Measurements from ENCODE around the gene TGFBR2.
"Not testable (repeated sequence)": the region's sequence is repeated elsewhere in the genome, so short reads cannot be mapped to it uniquely, and the experiment has no call there.

TGFBR2 gene

GRCh38 chr3:30619318-30619717 is 12.9 kb downstream of the TGFBR2 start:
- no peak for DNase-seq (ENCODE audit: low read depth)

GRCh38 chr3:30620402-30621360 is 14.3 kb downstream of the TGFBR2 start:
- no peak for DNase-seq (ENCODE audit: low read depth)

- DNase-seq (ENCODE audit: low read depth), result no peak
Observed at GRCh38 chr3:30621576-30621975, 15.2 kb downstream of the TGFBR2 start.

DNA sequence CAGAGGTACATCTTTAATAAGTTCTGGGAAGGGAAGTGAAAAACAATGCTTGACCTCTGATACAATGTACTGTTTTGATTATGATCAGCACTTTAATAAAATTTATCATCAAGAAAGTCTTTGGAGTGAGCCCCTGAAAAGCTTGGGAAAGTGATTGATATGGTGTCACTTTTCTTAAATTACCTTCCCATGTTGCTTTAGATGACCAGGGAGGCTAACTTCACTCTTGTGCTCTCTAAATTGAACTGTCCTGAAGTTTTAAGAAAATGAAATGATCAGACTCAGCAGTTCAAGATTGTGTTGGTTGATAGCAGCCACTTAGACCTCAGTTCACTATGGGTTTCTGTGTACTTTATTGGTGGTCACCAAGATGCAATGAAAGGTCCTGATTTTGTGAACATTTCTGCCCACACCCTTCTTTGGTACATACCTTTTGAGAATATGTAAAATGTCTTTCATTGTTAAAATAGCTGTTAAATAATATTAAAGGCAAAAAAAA is 15.7 kb downstream of the TGFBR2 start:
- DNase-seq (ENCODE audit: low read depth), result no peak

DNA sequence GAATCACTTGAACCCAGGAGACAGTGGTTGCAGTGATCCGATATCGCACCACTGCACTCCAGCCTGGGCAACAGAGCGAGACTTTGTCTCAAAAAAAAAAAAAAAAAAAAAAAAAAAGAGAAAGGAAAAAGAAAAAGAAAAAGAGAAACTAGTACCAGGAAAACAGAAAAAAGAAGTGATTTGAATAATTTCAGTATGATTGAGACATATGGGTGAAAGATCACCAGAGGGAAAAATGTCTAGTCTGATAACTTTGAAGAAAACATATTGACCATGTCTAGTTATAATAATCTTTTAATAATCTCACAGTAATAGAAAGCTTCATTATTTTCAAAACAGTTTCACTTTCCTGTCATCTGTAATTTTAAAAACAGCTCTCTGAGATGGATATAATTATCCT is 16.4 kb downstream of the TGFBR2 start:
- no peak for DNase-seq (ENCODE audit: low read depth)

DNA sequence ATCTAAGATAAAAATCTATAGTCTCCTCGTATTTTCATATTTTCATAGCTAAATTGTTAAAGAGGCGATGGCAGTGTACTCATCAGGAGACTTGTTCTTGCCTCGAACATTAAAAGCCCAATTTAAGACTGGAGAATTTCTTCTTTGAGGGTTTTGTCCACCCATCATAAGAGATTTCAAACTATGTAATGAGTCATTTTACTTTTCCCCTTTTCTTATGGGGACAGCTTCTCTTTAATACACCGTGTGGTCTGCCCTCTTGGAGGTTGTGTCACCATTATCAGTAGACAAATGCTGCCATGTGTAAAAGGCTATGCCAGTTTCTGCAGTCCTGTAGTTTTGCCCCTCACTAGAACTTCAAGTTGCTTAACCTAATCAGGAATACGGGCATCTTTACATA is 16.9 kb downstream of the TGFBR2 start:
- peak; percentile 78 for DNase-seq (ENCODE audit: low read depth)

GRCh38 chr3:30624480-30624879 is 18.1 kb downstream of the TGFBR2 start:
- DNase-seq (ENCODE audit: low read depth), result not testable (repeated sequence)

- DNase-seq (ENCODE audit: low read depth), result peak; percentile 78
Observed at GRCh38 chr3:30625541-30626438, 19.4 kb downstream of the TGFBR2 start.

DNA sequence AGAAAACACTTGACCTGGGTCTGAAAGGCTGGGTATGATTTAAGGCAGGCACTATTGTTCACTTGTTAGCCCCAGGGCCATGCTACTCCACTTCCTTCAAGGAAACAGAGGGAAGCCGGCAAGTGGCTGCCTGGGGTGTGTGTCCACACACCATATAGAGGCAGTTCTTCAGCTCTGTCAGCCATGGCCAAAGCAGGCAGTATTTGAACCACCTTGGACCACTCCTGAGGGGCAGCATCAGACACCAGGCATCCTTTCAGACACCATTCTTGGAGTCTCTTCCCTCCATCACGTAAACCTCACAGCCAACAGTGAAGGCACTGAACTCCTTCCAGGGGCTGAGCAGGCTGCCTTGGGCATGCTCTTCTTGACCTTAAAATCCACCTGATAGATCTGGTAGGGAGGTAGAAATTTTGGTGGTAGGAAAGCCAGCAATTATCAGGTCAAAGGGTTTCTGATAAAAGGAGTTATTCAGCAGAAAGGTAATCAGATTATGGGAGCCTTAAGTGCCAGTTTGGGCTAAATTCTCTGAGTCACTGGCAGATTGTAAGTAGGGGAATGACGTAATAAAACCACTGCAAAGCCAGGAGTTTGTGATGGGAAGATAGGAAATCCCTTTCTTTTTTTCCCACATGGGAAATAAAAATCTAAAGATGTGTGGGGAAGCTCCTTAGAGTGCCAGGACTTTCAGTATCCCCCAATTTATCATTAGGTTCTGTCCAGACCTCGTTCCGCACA is 20.2 kb downstream of the TGFBR2 start:
- peak; percentile 77 for DNase-seq (ENCODE audit: low read depth)

DNA sequence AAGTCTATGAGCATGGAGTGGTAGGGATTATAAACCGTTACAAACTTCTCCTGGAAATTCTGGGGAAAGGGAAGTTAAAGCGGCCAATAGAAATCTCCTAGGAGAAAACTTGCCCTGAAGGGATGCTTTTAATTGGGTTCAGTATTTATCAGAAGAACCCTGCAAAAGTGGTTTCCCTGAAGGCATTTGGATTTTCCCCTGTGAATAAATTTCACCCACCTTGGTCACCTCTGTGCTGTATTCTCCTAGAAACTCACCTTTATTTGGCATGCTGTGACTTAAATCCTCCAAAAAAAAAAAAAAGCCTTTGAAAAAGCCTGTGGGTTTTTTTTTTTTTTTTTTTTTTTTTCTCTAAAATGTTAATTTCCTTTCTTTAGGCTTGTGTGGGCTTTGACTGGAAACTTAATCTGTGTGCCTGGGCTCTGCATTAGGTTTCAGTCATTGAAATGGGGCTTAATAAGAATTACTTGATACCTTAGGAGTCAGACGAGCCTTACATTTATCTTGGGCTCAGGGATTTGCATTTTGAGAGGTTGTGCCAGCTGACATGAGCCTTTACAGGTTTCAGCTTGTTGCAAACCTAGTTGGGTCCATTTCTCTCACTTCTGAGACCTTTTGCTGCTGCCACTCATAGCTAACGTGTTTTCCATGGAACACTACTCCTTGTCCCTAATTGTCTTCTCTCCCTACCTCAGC is 22.0 kb downstream of the TGFBR2 start:
- no peak for DNase-seq (ENCODE audit: low read depth)

DNA sequence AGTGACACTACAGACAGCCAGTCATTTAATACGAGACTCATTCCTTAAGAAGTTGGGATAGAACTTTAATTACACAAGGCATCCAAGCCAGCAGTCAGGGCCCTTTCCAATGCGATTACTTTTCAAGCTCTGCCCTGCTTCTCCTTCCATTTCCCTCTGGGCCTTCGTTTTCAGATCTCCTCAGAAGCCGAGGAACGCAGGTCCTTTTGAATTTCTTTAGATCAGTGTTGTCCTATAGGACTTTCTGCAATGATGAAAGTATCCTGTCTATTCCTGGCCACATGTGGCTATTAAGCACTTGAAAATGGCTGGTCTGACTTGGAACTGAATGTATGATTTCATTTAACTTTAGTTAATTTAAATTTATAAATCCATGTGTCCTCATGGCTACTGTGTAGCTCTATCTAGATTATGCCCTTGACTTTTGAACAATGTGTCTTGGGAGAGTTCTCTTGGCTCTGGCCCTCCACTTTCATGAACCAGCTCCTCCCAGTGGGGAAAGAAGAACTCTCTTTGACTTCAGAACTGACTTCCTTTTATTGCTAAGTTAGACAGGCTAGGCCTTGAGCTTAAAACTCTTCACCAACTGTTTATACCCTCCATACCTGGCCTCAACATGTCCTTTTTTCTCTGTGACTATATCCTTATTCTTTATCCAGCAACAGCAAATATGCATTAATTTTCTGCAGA is 22.6 kb downstream of the TGFBR2 start:
- DNase-seq (ENCODE audit: low read depth), result no peak

GRCh38 chr3:30629746-30630145 is 23.3 kb downstream of the TGFBR2 start:
- DNase-seq (ENCODE audit: low read depth), result no peak

DNA sequence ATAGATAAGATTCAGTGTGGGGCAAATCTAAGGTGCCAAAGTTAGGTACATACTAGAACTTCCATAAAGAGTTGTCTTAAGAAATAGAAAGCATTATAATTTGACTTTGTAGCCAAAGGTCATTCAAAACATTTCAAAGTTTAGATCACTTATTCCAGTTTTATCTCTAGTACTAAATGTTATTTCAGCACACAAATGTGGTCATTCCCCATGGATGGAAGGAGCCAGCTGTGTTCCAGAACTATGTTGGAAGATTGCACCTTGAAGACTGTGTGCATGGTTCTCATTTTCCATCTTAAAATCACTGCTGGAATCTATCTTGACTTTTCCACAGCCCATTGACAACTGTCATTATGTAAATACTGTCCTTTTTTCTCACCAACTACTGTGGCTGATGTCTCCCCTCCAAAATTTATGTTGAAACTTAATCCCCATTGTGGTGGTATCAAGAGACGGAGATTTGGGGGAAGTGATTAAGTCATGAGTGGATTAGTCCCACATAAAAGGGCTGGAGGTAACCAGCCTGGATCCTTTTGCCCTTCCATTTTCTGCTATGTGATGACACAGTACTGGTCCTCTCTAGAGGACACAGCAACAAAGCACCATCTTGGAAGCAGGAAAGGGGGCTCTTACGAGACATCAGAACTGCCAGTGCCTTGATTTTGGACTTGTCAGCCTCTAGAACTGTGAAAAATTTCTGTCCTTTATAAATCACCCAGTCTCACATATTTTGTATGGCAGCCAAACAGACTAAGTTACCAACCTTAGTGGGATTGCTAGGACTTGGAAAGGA is 24.0 kb downstream of the TGFBR2 start:
- DNase-seq (ENCODE audit: low read depth), result peak; percentile 32

DNA sequence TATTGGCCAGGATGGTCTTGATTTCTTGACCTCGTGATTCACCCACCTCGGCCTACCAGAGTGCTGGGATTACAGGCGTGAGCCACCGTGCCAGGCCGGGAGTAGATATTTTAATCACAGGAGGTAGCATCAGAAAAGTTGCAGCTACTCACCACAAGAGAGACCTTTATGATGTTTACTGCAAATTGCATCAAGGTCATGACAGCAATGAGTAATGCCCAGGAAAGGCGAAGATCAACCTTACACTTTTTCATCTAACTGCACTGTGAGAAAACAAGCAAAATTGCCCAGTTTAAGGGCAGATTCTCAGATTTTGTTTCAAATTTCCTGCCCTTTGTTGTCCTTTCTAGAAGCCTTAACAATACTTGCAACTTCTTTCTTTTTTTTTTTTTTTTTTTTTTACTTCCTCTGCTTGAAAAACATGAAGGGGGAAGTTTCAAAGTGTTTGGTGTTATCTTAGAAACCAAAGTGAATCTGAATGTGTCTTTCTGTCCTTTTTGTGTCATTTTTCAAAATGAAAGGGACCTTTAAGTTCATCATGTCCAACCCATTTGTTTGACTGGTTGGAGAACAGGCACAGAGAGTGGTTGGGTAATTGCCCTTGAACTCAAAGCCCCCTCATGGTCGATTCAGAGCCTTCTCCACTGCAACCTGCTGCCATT is 25.0 kb downstream of the TGFBR2 start:
- peak; percentile 40 for DNase-seq (ENCODE audit: low read depth)

DNA sequence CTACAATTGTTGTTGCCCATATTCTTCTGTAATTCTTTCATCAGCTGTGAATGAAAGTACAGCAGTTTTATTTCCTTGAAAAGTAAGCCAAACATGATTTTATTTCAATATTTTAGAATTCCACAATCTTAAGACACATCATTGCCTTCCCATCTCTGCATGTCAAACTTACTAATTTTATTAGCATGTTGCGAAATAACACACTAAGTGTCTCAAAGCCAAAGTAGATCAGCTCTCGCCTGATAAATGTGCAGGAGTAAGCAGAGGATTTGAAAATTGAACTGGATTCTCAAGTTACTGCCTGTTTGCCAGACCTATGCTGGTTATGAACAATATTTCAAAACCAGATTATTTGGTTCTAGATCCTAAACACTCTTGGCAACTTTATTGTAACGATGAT is 25.7 kb downstream of the TGFBR2 start:
- peak; percentile 44 for DNase-seq (ENCODE audit: low read depth)

DNA sequence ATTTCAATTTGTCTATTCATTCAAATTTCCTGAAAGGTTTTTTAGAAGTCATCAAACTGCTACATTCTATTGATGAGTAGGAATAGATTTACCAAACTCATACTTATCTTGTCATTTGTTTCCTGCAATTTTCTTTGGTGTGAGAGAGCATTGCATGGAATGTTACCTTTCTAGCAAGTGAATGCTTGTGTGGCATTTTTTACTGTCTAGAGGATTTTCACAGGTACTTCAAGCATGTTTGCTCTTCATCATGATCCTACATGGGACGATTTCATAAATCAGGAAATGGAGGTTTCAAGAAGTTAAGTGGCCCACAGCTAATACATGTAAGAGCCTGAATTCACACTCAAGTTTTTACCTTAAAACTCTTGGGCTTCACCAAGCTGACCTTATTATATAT is 26.1 kb downstream of the TGFBR2 start:
- DNase-seq (ENCODE audit: low read depth), result no peak

- DNase-seq (ENCODE audit: low read depth), result no peak
Observed at GRCh38 chr3:30633718-30634117, 27.3 kb downstream of the TGFBR2 start.

GRCh38 chr3:30634761-30635735 is 28.6 kb downstream of the TGFBR2 start:
- no peak for DNase-seq (ENCODE audit: low read depth)
